OCI-LY7 (cell line): ENCODE results near the gene COG8. TPM values are rescaled to one million over a fixed set of nuclear protein-coding genes. Genes with fewer than 3 reads are reported as not detected.

Experiments used
- BruUV-seq: library from RNA; stranded (reverse); fragments of 400-500 nt; replicated peaks from 2 replicates; lab custom pipeline; 2021; lab: Mats Ljungman, UMichigan
- CTCF ChIA-PET: fragments of 300-600 bp; sonication (Branson Sonifier 250); formaldehyde crosslinking; loops from one replicate; lab custom pipeline; 2022; ENCODE audit warnings: antibody characterized with exemption; ENCODE audit not compliant: unreplicated experiment; lab: Charles Lee
- POLR2A ChIA-PET: fragments of 300-600 bp; sonication (Branson Sonifier 250); formaldehyde crosslinking; loops from one replicate; lab custom pipeline; 2022; ENCODE audit warnings: antibody characterized with exemption; lab: Charles Lee
- DNase-seq: peaks from one replicate; pipeline ENCODE4 v3.0.0-alpha.2; 2015; ENCODE audit warnings: low spot score
- H2AFZ ChIP-seq: fragments of 200-600 bp; sonication (generic), shearing (Covaris generic); 2 replicates; pipeline ENCODE4 v1.6.1; 2014; ENCODE audit warnings: mild to moderate bottlenecking, antibody characterized with exemption, low read length, moderate library complexity
- H3K27ac ChIP-seq: fragments of 200-600 bp; sonication (generic); 2 replicates; pipeline ENCODE4 v1.5.1; 2014; ENCODE audit warnings: mixed run types, low read depth, mild to moderate bottlenecking, moderate library complexity, low read length, inconsistent platforms; ENCODE audit not compliant: poor library complexity, severe bottlenecking
- H3K36me3 ChIP-seq: fragments of 200-600 bp; sonication (generic); 2 replicates; pipeline ENCODE4 v1.6.1; 2014; ENCODE audit warnings: mild to moderate bottlenecking, antibody characterized with exemption, low read length, moderate library complexity, mixed read lengths; ENCODE audit not compliant: insufficient read depth
- H3K4me1 ChIP-seq: fragments of 200-600 bp; sonication (generic); 2 replicates; pipeline ENCODE4 v1.5.1; 2014; ENCODE audit warnings: mild to moderate bottlenecking, low read length; ENCODE audit not compliant: insufficient read depth, poor library complexity, severe bottlenecking
- H3K4me2 ChIP-seq: fragments of 200-600 bp; sonication (generic); 2 replicates; pipeline ENCODE4 v1.6.1; 2014; ENCODE audit warnings: mild to moderate bottlenecking, low read length
- H3K4me3 ChIP-seq: fragments of 200-600 bp; sonication (generic); 2 replicates; pipeline ENCODE4 v1.5.1; 2014; ENCODE audit warnings: mild to moderate bottlenecking, low read depth, low read length; ENCODE audit not compliant: poor library complexity, severe bottlenecking
- H3K79me2 ChIP-seq: fragments of 200-600 bp; sonication (generic); 2 replicates; pipeline ENCODE4 v1.6.1; 2016; ENCODE audit warnings: low read depth, mild to moderate bottlenecking, low read length, moderate library complexity, mixed read lengths; ENCODE audit not compliant: insufficient read depth
- H3K9me2 ChIP-seq: fragments of 200-600 bp; sonication (generic); 2 replicates; pipeline ENCODE4 v1.6.1; 2016; ENCODE audit warnings: mild to moderate bottlenecking, low read length, mixed read lengths; ENCODE audit not compliant: insufficient read depth
- H3K9me3 ChIP-seq: fragments of 200-600 bp; sonication (generic); 2 replicates; pipeline ENCODE4 v1.6.1; 2014; ENCODE audit warnings: mild to moderate bottlenecking, mixed run types, low read length, mixed read lengths
- H4K20me1 ChIP-seq: fragments of 200-600 bp; sonication (generic); 2 replicates; pipeline ENCODE4 v1.6.1; 2014; ENCODE audit warnings: mild to moderate bottlenecking, antibody characterized with exemption, low read length, moderate library complexity, mixed read lengths; ENCODE audit not compliant: insufficient read depth
- EZH2phosphoT487 ChIP-seq: fragments of 200-600 bp; sonication (generic); IDR thresholded peaks from 2 replicates; pipeline ENCODE4 v1.6.1; 2018; ENCODE audit warnings: low read depth, borderline replicate concordance, mild to moderate bottlenecking, mixed run types, antibody characterized with exemption, low read length, moderate library complexity, mixed read lengths
- intact Hi-C: fragments of 100-400 bp; cut with micrococcal nuclease; formaldehyde crosslinking; loops from one replicate; pipeline ENCODE4 v1.10.0; 2022; ENCODE audit not compliant: unreplicated experiment
- total RNA-seq, 2 experiments: library from RNA; depleted of rRNA in 1 of 2; stranded (reverse); fragments of >200 nt in 1 of 2; shearing (Covaris generic) in 1 of 2; gene quantifications; 2 replicates each; pipeline ENCODE4 v1.2.3, GENCODE V29; 2014 to 2022
- TF ChIP-seq, protein P1 (sequence below): fragments of 200-600 bp; sonication (generic); conservative IDR thresholded peaks from 2 replicates; pipeline ENCODE4 v1.5.1; 2014; ENCODE audit warnings: mild to moderate bottlenecking, antibody characterized with exemption, low read length, moderate library complexity, mixed read lengths

COG8 gene
- total RNA-seq, 2 experiments from 2014 or later = 55.9 to 60.3 TPM

DNA sequence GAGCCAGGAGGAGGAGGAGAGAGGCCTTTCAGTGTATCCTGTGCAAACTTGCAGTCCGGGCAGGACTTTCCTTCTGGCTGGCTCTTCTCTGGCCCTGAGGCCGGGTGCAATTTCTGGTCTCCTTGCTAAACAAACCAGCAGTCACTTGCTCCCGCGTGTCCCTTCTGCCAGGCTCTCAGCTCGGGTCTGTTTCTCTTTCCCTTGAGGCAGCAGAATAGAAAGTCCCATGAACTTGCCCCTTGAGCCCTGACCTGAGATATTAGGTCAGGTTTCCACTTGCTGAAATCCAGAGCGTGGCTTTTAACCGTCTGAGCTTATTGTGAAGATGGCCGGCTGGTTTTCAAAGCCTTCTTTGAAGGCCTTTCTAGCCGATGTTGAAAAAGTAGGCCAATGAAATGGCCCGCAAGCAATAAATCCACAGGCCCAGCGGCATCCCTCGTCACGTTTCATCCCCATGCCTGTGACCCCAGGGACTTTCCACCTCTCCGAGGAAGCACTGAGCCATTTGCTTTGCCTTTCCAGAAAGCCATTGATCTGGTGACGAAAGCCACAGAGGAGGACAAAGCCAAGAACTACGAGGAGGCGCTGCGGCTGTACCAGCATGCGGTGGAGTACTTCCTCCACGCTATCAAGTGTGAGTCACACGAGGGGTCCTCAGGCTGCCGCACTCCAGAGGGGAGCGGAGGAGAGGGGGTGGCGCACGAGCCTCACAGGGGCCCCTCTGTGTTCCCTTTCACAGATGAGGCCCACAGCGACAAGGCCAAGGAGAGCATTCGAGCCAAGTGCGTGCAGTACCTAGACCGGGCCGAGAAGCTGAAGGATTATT is 23.7 kb downstream of the COG8 start:
- intact Hi-C loops = no loop called here
- H2AFZ ChIP-seq = no peak overlapping the region
- peaks cover 70% of the 10 kb centered on the region for H3K36me3 ChIP-seq
- H3K27ac ChIP-seq = no peak overlapping the region
- H4K20me1 ChIP-seq = no peaks in the 10 kb centered on the region; the same call in 1 of the 2 replicates
- no peaks in the 10 kb centered on the region for H3K9me2 ChIP-seq
- TF ChIP-seq EZH2phosphoT487 = no peak
- TF ChIP-seq, protein P1, sequence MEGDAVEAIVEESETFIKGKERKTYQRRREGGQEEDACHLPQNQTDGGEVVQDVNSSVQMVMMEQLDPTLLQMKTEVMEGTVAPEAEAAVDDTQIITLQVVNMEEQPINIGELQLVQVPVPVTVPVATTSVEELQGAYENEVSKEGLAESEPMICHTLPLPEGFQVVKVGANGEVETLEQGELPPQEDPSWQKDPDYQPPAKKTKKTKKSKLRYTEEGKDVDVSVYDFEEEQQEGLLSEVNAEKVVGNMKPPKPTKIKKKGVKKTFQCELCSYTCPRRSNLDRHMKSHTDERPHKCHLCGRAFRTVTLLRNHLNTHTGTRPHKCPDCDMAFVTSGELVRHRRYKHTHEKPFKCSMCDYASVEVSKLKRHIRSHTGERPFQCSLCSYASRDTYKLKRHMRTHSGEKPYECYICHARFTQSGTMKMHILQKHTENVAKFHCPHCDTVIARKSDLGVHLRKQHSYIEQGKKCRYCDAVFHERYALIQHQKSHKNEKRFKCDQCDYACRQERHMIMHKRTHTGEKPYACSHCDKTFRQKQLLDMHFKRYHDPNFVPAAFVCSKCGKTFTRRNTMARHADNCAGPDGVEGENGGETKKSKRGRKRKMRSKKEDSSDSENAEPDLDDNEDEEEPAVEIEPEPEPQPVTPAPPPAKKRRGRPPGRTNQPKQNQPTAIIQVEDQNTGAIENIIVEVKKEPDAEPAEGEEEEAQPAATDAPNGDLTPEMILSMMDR = no peak
- H3K9me3 ChIP-seq = no peaks in the 10 kb centered on the region
- H3K79me2 ChIP-seq = peaks cover 31% of the 10 kb centered on the region
- BruUV-seq = no TSS peak
- no peak overlapping the region for H3K4me2 ChIP-seq
- DNase-seq = no peak
- CTCF ChIA-PET = no interaction called here
- no peak overlapping the region for H3K4me3 ChIP-seq
- H3K4me1 ChIP-seq = peaks cover 8% of the 10 kb centered on the region
- POLR2A ChIA-PET = interaction anchor here (1.2 kb wide), 1 partner anchor 11 kb away, joined by 5 read pairs; no protein-coding TSS in a partner anchor

DNA sequence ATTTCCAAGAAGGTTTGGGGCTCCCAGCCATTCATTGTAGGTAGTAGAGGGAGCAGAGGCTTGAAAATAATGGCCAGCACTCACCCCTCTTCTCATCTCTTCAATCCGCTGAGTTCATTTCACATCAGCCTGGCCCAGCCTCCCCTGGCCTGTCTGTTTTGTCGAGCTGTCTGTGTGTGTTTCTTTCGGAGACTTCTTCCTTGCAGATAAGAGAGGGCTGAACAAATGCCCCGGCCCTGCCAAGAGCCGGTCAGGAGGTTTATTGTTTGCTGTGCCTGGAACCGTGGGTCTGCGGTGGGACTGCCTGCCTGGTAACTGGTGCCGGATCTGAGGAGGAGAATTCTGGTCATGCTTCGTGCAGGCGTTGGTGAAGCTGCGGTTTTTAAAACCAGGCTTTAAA is 24.8 kb downstream of the COG8 start:
- Histone ChIP-seq H4K20me1 (no peaks in the 10 kb centered on the region; the same call in 1 of the 2 replicates), H3K9me2 (no peaks in the 10 kb centered on the region), H3K27ac (no peak overlapping the region), H3K79me2 (peaks cover 31% of the 10 kb centered on the region), H3K4me1 (peaks cover 12% of the 10 kb centered on the region), H2AFZ (no peak overlapping the region), H3K4me2 (no peak overlapping the region), H3K4me3 (no peak overlapping the region), H3K36me3 (peaks cover 59% of the 10 kb centered on the region), H3K9me3 (no peaks in the 10 kb centered on the region)
- ChIA-PET CTCF (no interaction called here), POLR2A (interaction anchor here (1.2 kb wide), 1 partner anchor 13 kb away, joined by 5 read pairs; no protein-coding TSS in a partner anchor)
- no peak for DNase-seq
- intact Hi-C loops = no loop called here
- TF ChIP-seq, protein P1 = no peak
- TF ChIP-seq EZH2phosphoT487 = no peak
- no TSS peak for BruUV-seq

DNA sequence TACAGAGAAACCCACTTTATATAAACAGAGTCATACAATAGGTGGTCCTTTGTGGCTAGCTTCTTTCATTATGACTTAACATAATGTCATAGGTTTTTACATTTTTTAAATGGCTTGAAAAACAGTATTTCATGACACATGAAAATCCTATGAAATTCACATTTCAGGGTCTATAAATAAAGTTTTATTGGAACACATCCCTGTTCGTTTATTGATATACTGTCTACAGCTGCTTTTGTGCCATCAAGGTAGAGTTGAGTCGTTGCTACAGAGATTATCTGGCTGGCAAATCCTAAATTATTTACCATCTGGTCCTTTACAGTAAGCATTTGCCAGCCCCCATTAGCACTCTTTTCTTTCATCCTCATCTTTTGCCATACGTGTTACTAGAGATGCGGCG is 25.9 kb downstream of the COG8 start:
- no peaks in the 10 kb centered on the region for H4K20me1 ChIP-seq
- POLR2A ChIA-PET = interaction anchor here (1.0 kb wide), 1 partner anchor 181 kb away, joined by 3 read pairs; no protein-coding TSS in a partner anchor
- peaks cover 12% of the 10 kb centered on the region for H3K4me1 ChIP-seq
- H3K36me3 ChIP-seq = peaks cover 48% of the 10 kb centered on the region
- peaks cover 31% of the 10 kb centered on the region for H3K79me2 ChIP-seq
- H2AFZ ChIP-seq = no peak overlapping the region
- H3K9me3 ChIP-seq = no peaks in the 10 kb centered on the region
- CTCF ChIA-PET = no interaction called here
- no peak overlapping the region for H3K27ac ChIP-seq
- no peak overlapping the region for H3K4me2 ChIP-seq
- intact Hi-C loops = no loop called here
- H3K9me2 ChIP-seq = no peaks in the 10 kb centered on the region
- no TSS peak for BruUV-seq
- no peak for DNase-seq
- H3K4me3 ChIP-seq = no peak overlapping the region
- TF ChIP-seq, protein P1 = no peak
- no peak for TF ChIP-seq EZH2phosphoT487
